ENCODE results near the gene ITPR1. TPM values are rescaled to one million over a fixed set of nuclear protein-coding genes. Genes with fewer than 3 reads are reported as not detected.

Gene ITPR1
- total RNA-seq, 4 donors from 2014 or later = 9.5 to 24.1 (median 17.5) TPM

DNA sequence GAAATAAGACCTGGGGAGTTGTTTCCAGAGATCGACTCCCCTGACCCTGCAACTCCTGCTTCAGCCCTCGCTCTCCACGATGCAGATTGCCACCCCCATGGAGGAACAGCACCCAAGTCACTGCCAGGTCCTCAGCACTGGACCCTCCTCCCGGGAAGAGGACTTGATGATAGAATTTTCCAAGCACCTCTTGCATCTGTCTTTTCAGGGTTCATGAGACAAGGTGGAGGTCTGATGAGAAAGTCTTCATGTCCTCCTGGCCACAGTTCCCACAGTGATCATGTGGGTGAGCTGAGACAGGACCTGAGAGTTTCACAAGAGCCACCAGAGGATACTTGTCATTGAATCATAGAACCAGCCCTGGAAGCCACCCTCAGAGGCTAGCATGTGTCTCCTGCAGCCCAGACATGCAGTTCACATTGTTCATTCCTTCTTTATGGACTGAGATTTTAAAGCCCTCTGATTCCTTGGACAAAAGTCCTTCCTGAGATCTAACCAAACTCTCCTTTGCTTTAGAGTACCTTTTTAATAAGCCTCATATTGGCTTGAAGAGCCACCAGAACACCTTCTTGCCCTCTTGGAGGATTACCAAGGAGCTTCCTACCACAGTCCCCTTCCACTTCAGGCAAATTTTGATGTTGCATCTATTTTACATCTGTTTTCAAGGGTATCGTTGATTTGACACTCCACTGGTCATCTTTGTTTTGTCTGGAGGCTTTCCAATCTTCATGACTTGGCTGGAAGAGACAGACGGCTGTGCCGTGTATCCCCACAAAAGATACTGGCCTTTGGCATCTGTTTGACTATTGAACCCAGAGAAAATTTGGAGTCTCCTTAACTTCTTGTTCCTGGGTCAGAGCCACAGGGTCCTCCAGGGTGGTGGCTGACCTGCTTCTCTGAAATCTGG lies 261.3 kb downstream of the ITPR1 start:
- DNase-seq (ENCODE audit: low spot score in 2 of 2) = peak in 1 of 2 donors; percentile 81
- 86 to 87% methylated on average over 7 of the region's 7 CpGs for WGBS, 2 donors
- TF ChIP-seq, protein P1, sequence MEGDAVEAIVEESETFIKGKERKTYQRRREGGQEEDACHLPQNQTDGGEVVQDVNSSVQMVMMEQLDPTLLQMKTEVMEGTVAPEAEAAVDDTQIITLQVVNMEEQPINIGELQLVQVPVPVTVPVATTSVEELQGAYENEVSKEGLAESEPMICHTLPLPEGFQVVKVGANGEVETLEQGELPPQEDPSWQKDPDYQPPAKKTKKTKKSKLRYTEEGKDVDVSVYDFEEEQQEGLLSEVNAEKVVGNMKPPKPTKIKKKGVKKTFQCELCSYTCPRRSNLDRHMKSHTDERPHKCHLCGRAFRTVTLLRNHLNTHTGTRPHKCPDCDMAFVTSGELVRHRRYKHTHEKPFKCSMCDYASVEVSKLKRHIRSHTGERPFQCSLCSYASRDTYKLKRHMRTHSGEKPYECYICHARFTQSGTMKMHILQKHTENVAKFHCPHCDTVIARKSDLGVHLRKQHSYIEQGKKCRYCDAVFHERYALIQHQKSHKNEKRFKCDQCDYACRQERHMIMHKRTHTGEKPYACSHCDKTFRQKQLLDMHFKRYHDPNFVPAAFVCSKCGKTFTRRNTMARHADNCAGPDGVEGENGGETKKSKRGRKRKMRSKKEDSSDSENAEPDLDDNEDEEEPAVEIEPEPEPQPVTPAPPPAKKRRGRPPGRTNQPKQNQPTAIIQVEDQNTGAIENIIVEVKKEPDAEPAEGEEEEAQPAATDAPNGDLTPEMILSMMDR (IDR thresholded peaks at IDR 0.05) = no peak
- TF ChIP-seq POLR2A (IDR thresholded peaks at IDR 0.05) = no peak
- intact Hi-C loops (cut with DNase I; ENCODE audit: low total_unique reads) = no loop called here
- H3K4me3 ChIP-seq (ENCODE audit: low read depth, poor library complexity, severe bottlenecking) = no peak overlapping the region

DNA sequence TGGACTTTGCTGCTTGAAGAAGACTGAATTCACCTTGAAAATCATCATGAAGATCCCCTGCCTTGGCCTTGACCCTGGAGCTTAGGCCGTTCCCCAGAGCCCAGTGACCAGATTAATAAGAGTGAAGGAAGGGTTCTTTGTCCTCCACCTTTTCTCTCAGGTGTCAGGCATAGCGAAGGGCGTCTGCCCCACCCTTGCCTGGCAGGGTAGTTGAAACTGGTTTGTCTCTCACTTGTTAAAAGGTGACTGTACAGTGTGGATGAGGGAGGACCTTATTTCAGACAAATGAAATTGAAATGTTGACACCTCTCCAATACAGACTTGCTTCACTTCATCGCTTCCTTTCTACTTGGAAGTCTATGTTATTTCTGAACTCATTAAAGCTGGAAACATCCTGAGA lies 262.4 kb downstream of the ITPR1 start:
- H3K4me3 ChIP-seq (ENCODE audit: low read depth, poor library complexity, severe bottlenecking) = no peak overlapping the region
- 57 to 58% methylated on average over 4 of the region's 4 CpGs for WGBS, 2 donors
- intact Hi-C loops (cut with DNase I; ENCODE audit: low total_unique reads) = no loop called here
- peak in 1 of 2 donors; percentile 69 for DNase-seq (ENCODE audit: low spot score in 2 of 2)
- TF ChIP-seq POLR2A (IDR thresholded peaks at IDR 0.05) = no peak
- TF ChIP-seq, protein P1 (IDR thresholded peaks at IDR 0.05) = no peak

DNA sequence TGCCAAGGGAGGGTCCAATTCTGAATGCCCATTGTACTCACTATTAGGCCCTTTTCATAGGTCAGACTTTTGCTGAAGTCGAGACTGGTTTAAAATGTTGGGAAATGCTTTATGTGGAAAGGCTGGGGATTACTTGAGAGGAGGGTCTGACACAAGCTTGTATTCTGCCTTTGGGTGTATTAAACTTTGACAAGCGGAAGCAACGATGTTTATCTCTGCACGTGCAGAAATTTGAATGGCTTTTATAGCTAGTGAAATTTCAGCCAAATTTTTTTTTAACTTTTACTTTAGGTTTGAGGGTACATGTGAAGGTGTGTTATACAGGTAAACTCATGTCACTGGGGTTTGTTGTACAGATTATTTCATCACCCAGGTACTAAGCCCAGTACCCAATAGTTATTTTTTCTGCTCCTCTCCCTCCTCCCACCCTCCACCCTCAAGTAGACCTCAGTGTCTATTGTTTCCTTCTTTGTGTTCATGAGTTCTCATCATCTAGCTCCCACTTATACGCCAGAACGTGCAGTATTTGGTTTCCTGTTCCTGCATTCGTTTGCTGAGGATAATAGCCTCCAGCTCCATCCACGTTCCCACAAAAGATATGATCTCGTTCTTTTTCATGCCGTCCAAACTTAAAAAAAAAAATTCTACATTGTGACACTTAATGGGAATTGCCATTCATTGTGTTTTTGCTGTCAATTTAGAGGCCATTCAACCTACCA lies 263.1 kb downstream of the ITPR1 start:
- H3K4me3 ChIP-seq (ENCODE audit: low read depth, poor library complexity, severe bottlenecking) = no peak overlapping the region
- no peak for DNase-seq (ENCODE audit: low spot score in 2 of 2)
- intact Hi-C loops (cut with DNase I; ENCODE audit: low total_unique reads) = no loop called here
- WGBS, 2 donors = 43 to 51% methylated on average over 10 of the region's 10 CpGs
- TF ChIP-seq, protein P1 (IDR thresholded peaks at IDR 0.05) = no peak
- TF ChIP-seq POLR2A (IDR thresholded peaks at IDR 0.05) = no peak

DNA sequence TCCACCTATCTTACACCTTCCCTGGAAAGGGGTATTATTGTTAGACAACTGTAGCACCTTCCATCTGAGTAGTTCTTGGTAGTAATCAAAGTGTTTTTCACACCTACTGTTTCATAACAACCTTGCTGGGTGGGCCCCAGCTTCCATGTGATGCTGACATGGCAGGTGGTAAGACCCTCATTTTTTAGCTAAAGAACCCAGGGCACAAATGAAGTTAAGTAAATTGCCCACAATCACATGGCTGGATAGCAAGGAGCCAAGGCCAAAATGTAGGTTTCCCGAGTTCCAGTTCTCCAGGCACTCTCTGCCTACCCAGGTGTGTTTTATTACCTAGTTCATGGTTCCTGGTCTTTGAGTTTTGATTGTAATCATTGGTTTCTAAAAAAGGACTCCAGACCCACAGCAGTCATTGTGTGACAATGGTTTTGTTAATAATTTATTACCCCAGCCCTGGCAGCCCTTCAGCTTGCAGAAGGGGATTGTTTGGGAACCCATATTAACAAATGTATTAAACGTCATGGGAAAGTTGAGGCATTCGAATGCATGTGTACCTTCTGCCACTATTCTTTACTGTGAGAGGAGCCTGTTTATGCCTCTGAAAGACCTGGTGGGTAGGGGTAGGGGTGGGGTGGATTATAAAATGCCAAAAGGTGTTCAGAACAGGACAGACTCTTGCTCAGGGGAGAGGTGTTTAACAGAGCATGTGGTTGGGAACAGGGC lies 263.9 kb downstream of the ITPR1 start:
- TF ChIP-seq, protein P1 (IDR thresholded peaks at IDR 0.05) = no peak
- TF ChIP-seq POLR2A (IDR thresholded peaks at IDR 0.05) = no peak
- 76 to 84% methylated on average over 3 of the region's 3 CpGs for WGBS, 2 donors
- intact Hi-C loops (cut with DNase I; ENCODE audit: low total_unique reads) = no loop called here
- peak in 1 of 2 donors; percentile 14 for DNase-seq (ENCODE audit: low spot score in 2 of 2)
- H3K4me3 ChIP-seq (ENCODE audit: low read depth, poor library complexity, severe bottlenecking) = no peak overlapping the region

DNA sequence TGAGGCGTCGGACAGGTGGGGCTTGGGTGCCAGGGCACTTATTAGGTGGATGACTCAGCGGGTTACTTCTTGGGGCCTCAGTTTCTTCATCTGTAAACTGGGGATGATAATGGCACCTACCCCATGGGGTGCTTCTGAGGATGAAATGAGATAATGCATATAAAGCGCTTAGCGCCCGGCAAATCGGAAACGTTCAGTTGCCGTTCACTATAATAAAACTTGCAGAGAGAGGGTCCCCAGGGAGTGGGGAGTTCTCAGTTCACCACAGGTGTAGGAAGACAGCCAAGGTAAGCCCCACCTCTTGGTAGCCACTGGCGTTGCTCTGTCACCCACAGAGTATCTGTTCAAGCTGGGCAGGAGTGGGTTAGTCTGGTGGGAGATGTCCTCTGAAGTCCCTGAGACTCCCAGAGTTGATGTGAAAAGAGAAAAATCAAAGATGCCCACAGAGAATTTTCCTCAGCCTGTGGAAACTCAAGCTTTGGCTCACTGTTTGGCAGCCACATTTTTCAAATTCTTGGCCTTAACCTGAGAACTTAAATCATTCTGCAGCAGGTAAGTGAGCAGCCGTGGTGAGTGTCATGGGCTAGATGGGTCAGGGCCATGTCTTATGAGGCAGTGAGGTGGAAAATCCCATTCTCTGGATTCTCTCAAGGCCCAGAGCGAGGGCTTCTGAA lies 264.6 kb downstream of the ITPR1 start:
- no peak overlapping the region for H3K4me3 ChIP-seq (ENCODE audit: low read depth, poor library complexity, severe bottlenecking)
- TF ChIP-seq, protein P1 (IDR thresholded peaks at IDR 0.05) = no peak
- TF ChIP-seq POLR2A (IDR thresholded peaks at IDR 0.05) = no peak
- no peak for DNase-seq (ENCODE audit: low spot score in 2 of 2)
- intact Hi-C loops (cut with DNase I; ENCODE audit: low total_unique reads) = no loop called here
- WGBS, 2 donors = 78 to 81% methylated on average over 12 of the region's 12 CpGs
